Measurements from ENCODE around the gene UAP1L1. TPM values are rescaled to one million over a fixed set of nuclear protein-coding genes. Genes with fewer than 3 reads are reported as not detected.

UAP1L1 gene
- total RNA-seq, 1 experiment from 2014 or later: 24.6 TPM

DNA sequence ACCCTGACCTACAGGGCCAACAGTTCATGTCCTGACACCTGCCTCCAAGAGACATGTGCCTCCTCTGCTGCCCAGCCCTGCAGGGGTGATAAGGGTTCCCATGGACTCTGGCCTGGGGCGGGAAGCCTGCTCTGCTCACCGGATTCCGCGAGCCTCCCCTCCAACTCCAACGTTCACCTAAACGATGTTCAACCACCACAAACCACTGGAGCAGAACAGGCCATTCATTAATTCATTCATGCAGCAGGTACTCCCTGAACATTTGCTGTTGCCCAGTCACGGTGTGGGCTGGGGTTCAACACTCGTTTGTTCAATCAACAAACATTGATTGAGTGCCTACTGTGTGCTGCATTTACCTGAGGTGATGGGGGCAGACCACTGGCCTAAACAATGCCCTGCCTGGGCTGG, 3.3 kb upstream of the UAP1L1 start:
- H3K27ac Mint-ChIP-seq (ENCODE audit: unreplicated experiment): no peak overlapping the region
- ChIA-PET POLR2A (no interaction called here), CTCF (no interaction called here)
- H3K4me3 Mint-ChIP-seq (ENCODE audit: unreplicated experiment): no peak overlapping the region
- DNase-seq: peak in 1 of 2 experiments; percentile 64
- peaks cover 9% of the 10 kb centered on the region for H3K4me1 Mint-ChIP-seq (ENCODE audit: low read depth, unreplicated experiment)
- H3K36me3 Mint-ChIP-seq (ENCODE audit: insufficient read depth, unreplicated experiment): peaks cover 8% of the 10 kb centered on the region
- intact Hi-C loops (cut with micrococcal nuclease; ENCODE audit: unreplicated experiment): no loop called here
- H3K27me3 ChIP-seq (replicated peaks; ENCODE audit: control insufficient read depth, insufficient read depth, low read length): no peaks in the 10 kb centered on the region
- no TSS peak for BruUV-seq (replicated peaks)
- H3K9me3 ChIP-seq: no peaks in the 10 kb centered on the region
- no peaks in the 10 kb centered on the region for H3K9me3 Mint-ChIP-seq (ENCODE audit: unreplicated experiment)
- H3K4me3 ChIP-seq (ENCODE audit: low read depth, low read length): no peak overlapping the region
- TF ChIP-seq, protein P1, sequence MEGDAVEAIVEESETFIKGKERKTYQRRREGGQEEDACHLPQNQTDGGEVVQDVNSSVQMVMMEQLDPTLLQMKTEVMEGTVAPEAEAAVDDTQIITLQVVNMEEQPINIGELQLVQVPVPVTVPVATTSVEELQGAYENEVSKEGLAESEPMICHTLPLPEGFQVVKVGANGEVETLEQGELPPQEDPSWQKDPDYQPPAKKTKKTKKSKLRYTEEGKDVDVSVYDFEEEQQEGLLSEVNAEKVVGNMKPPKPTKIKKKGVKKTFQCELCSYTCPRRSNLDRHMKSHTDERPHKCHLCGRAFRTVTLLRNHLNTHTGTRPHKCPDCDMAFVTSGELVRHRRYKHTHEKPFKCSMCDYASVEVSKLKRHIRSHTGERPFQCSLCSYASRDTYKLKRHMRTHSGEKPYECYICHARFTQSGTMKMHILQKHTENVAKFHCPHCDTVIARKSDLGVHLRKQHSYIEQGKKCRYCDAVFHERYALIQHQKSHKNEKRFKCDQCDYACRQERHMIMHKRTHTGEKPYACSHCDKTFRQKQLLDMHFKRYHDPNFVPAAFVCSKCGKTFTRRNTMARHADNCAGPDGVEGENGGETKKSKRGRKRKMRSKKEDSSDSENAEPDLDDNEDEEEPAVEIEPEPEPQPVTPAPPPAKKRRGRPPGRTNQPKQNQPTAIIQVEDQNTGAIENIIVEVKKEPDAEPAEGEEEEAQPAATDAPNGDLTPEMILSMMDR (IDR thresholded peaks at IDR 0.05; ENCODE audit: insufficient read depth in 1 of 2, low read depth in 1 of 2, low read length in 1 of 2, severe bottlenecking in 1 of 2, unreplicated experiment in 1 of 2): no peak
- no peaks in the 10 kb centered on the region for H3K36me3 ChIP-seq (ENCODE audit: control insufficient read depth, insufficient read depth, low read length)
- no peaks in the 10 kb centered on the region for H3K27me3 Mint-ChIP-seq (ENCODE audit: insufficient read depth, unreplicated experiment)
- H3K4me1 ChIP-seq: peaks cover 29% of the 10 kb centered on the region

DNA sequence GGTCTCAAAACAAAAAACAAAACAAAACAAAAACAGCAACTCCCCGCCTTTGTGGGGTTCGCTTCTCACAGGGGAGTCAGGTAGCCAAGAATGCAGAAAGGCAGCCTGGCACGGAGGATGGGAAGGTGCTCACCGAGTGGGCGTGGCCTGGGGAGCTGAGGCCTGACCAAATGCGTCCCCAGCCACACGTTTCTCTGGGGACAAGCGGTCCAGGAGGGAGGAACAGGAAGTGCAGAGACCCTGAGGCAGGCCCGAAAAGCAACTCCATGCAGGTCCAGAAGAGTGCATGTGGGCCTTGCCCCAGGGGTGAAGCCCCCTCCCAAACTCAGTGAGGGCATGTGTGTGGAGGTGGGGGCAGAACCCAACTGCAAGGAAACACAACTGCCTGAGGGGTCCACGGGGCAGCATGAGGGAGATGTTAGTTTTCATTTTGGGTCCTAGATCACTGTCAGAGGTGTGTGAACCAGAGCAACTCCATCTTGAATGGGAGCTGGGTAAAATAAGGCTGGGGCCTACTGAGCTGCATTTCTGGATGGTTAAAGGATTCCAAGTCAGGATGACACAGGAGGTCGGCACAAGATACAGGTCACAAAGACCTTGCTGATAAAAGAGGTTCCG, 2.6 kb upstream of the UAP1L1 start:
- Histone ChIP-seq H3K27me3 (replicated peaks; ENCODE audit: control insufficient read depth, insufficient read depth, low read length) (no peaks in the 10 kb centered on the region), H3K36me3 (ENCODE audit: control insufficient read depth, insufficient read depth, low read length) (no peaks in the 10 kb centered on the region), H3K9me3 (no peaks in the 10 kb centered on the region), H3K4me3 (ENCODE audit: low read depth, low read length) (no peak overlapping the region), H3K4me1 (peaks cover 26% of the 10 kb centered on the region)
- no peak overlapping the region for H3K4me3 Mint-ChIP-seq (ENCODE audit: unreplicated experiment)
- no peak overlapping the region for H3K27ac Mint-ChIP-seq (ENCODE audit: unreplicated experiment)
- no peaks in the 10 kb centered on the region for H3K27me3 Mint-ChIP-seq (ENCODE audit: insufficient read depth, unreplicated experiment)
- peak in 1 of 2 experiments; percentile 33 for DNase-seq
- BruUV-seq (replicated peaks): no TSS peak
- peaks cover 10% of the 10 kb centered on the region for H3K36me3 Mint-ChIP-seq (ENCODE audit: insufficient read depth, unreplicated experiment)
- intact Hi-C loops (cut with micrococcal nuclease; ENCODE audit: unreplicated experiment): no loop called here
- H3K9me3 Mint-ChIP-seq (ENCODE audit: unreplicated experiment): no peaks in the 10 kb centered on the region
- ChIA-PET POLR2A (no interaction called here), CTCF (no interaction called here)
- TF ChIP-seq, protein P1 (IDR thresholded peaks at IDR 0.05; ENCODE audit: insufficient read depth in 1 of 2, low read depth in 1 of 2, low read length in 1 of 2, severe bottlenecking in 1 of 2, unreplicated experiment in 1 of 2): no peak
- peaks cover 9% of the 10 kb centered on the region for H3K4me1 Mint-ChIP-seq (ENCODE audit: low read depth, unreplicated experiment)

DNA sequence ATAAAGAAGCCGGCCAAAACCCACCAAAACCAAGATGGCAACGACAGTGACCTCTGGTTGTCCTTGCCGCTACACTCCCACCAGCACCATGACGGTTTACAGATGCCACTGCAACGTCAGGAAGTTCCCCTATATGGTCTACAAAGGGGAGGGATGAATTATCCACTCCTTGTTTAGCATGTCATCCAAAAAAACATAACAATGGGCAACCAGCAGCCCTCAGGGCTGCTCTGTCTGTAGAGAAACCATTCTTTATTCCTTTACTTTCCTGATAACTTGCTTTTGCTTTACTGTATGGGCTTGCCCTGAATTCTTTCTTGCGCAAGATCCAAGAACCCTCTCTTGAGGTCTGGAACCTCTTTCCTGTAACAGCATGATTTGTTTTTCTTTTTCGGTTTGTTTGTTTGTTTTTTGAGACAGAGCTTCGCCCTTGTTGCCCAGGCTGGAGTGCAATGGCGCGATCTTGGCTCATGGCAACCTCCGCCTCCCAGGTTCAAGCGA, 2.0 kb upstream of the UAP1L1 start:
- Histone ChIP-seq H3K9me3 (no peaks in the 10 kb centered on the region), H3K36me3 (ENCODE audit: control insufficient read depth, insufficient read depth, low read length) (no peaks in the 10 kb centered on the region; the same call in 1 of the 2 replicates), H3K4me3 (ENCODE audit: low read depth, low read length) (no peak overlapping the region), H3K4me1 (peaks cover 26% of the 10 kb centered on the region), H3K27me3 (replicated peaks; ENCODE audit: control insufficient read depth, insufficient read depth, low read length) (no peaks in the 10 kb centered on the region)
- Mint-ChIP-seq H3K27ac (ENCODE audit: unreplicated experiment) (no peak overlapping the region), H3K27me3 (ENCODE audit: insufficient read depth, unreplicated experiment) (no peaks in the 10 kb centered on the region), H3K4me1 (ENCODE audit: low read depth, unreplicated experiment) (peaks cover 9% of the 10 kb centered on the region), H3K4me3 (ENCODE audit: unreplicated experiment) (no peak overlapping the region), H3K9me3 (ENCODE audit: unreplicated experiment) (no peaks in the 10 kb centered on the region), H3K36me3 (ENCODE audit: insufficient read depth, unreplicated experiment) (peaks cover 13% of the 10 kb centered on the region)
- BruUV-seq (replicated peaks): no TSS peak
- POLR2A ChIA-PET: no interaction called here
- intact Hi-C loops (cut with micrococcal nuclease; ENCODE audit: unreplicated experiment): no loop called here
- CTCF ChIA-PET: no interaction called here
- TF ChIP-seq, protein P1 (IDR thresholded peaks at IDR 0.05; ENCODE audit: insufficient read depth in 1 of 2, low read depth in 1 of 2, low read length in 1 of 2, severe bottlenecking in 1 of 2, unreplicated experiment in 1 of 2): no peak
- DNase-seq: no peak

Data from Caco-2 (cell line).